ENCODE results near the gene PEAK1.

PEAK1 gene

DNA sequence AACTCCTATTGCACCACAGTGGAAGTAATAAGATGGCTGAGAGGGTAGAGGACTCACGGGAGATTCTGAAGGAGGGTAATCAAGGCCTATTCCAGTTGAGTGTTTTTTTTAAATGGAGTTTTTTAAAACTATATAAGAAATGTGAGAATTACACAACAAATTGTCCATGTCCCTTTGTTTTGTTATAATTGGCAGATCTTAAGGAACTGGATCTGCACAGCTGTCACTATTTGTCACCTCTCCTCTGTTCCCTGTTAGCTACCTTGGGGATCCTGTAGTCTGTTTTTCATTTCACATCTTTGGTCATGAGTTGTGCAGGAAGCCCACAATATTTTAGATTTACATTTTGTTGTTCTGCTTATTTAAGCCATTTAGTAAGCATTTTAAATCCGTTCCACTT lies 271.7 kb downstream of the PEAK1 start:
- H3K27me3 Mint-ChIP-seq (ENCODE audit: low read depth, poor library complexity), result no peaks in the 10 kb centered on the region
- H3K36me3 Mint-ChIP-seq (ENCODE audit: low read depth), result peaks cover 13% of the 10 kb centered on the region
- H3K27ac Mint-ChIP-seq, result no peak overlapping the region
- no peak overlapping the region for H3K4me3 Mint-ChIP-seq
- peaks cover 3% of the 10 kb centered on the region for H3K9me3 Mint-ChIP-seq
- H3K4me1 Mint-ChIP-seq, result no peaks in the 10 kb centered on the region
- TF ChIP-seq, protein P1, sequence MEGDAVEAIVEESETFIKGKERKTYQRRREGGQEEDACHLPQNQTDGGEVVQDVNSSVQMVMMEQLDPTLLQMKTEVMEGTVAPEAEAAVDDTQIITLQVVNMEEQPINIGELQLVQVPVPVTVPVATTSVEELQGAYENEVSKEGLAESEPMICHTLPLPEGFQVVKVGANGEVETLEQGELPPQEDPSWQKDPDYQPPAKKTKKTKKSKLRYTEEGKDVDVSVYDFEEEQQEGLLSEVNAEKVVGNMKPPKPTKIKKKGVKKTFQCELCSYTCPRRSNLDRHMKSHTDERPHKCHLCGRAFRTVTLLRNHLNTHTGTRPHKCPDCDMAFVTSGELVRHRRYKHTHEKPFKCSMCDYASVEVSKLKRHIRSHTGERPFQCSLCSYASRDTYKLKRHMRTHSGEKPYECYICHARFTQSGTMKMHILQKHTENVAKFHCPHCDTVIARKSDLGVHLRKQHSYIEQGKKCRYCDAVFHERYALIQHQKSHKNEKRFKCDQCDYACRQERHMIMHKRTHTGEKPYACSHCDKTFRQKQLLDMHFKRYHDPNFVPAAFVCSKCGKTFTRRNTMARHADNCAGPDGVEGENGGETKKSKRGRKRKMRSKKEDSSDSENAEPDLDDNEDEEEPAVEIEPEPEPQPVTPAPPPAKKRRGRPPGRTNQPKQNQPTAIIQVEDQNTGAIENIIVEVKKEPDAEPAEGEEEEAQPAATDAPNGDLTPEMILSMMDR (IDR thresholded peaks at IDR 0.05), result no peak
- DNase-seq, result no peak

DNA sequence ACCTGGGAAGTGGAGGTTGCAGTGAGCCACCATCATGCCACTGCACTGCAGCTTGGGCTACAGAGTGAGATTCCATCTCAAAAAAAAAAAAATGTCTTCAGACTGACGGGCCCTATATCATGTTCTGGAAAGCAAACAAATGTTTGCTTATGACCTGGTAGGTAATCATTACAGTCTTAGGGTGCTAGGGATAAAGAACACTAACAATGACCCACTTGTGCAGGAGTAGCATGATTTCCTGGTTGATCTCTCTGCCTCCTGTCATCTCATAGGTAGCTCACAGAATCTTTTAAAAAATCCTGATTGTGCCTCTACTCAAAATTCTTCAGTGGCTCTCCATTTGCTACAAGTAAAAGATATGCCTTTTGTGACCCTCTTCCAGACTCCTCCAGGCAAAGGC lies 274.5 kb downstream of the PEAK1 start:
- DNase-seq, result no peak
- Mint-ChIP-seq H3K4me1 (no peaks in the 10 kb centered on the region), H3K9me3 (peaks cover 17% of the 10 kb centered on the region), H3K4me3 (no peak overlapping the region), H3K36me3 (ENCODE audit: low read depth) (peaks cover 39% of the 10 kb centered on the region), H3K27me3 (ENCODE audit: low read depth, poor library complexity) (no peaks in the 10 kb centered on the region), H3K27ac (no peak overlapping the region)
- TF ChIP-seq, protein P1 (IDR thresholded peaks at IDR 0.05), result no peak

DNA sequence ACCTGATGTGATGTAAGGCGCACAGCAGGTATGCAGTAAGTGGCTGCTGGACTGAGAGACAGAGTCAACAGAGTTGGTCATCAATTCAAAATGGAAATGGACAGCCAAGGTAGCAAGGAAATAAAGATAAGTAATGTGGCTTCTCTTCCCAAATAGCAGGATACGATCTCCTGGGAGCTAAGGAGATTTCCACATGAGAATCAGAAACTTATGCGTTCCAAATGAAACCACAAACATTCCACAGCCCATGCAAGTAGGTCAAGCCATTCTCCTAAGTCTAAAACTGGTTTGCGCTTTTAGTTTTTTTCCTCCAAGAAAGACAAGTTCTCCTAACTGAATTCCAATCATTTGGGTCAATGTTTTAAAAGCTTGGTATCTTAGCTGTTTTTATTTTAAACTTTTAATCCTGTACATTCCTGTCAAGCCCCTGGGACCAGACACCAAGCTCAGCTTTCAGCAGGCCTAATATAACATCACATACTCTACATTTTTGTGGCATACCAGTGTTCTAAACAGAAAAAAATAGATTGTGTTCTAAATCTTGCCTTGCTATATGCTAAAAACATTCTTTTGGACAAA lies 275.3 kb downstream of the PEAK1 start:
- Mint-ChIP-seq H3K4me1 (no peaks in the 10 kb centered on the region), H3K36me3 (ENCODE audit: low read depth) (peaks cover 46% of the 10 kb centered on the region), H3K9me3 (peaks cover 23% of the 10 kb centered on the region), H3K4me3 (no peak overlapping the region), H3K27me3 (ENCODE audit: low read depth, poor library complexity) (no peaks in the 10 kb centered on the region), H3K27ac (no peak overlapping the region)
- TF ChIP-seq, protein P1 (IDR thresholded peaks at IDR 0.05), result no peak
- no peak for DNase-seq

DNA sequence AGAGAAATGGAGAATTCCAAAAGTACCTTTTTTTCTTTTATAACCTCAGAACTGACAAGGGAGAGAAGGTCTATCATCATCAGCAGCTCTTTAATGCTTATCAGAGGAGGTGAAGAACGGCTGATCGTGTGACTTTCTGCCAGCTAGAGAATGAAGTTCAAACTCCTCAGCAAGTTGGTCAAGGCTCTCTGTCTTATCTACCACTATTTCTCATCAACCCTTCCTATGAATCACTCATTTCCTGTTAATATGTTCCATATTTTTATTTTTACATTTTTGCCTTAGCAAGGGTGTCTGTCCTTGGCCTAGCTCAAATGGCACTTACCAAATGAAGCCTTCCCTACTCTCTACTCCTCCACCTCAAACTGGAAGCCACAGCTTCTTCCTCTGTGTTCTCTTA lies 275.9 kb downstream of the PEAK1 start:
- H3K27ac Mint-ChIP-seq, result no peak overlapping the region
- H3K27me3 Mint-ChIP-seq (ENCODE audit: low read depth, poor library complexity), result no peaks in the 10 kb centered on the region
- H3K4me1 Mint-ChIP-seq, result no peaks in the 10 kb centered on the region
- TF ChIP-seq, protein P1 (IDR thresholded peaks at IDR 0.05), result no peak
- H3K36me3 Mint-ChIP-seq (ENCODE audit: low read depth), result peaks cover 49% of the 10 kb centered on the region
- no peak for DNase-seq
- H3K4me3 Mint-ChIP-seq, result no peak overlapping the region
- H3K9me3 Mint-ChIP-seq, result peaks cover 23% of the 10 kb centered on the region

DNA sequence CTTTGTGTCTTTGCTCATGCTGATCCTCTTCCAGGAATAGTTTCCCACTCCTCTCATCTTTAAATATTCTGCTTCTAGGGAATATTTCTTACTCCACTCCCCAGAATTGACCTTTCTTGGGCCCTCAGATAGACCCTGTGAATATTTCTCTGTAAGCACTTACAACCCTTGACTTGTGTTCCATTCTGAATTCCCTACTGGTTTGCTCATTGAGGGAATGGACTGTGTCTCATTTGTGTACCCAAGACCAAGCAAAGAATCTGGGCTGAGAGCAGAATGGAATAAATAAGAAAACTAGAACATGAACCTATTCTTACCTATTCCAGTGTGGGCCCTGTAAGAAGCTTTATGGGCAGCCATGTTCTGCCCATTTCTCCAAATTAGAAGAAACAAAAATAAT lies 276.3 kb downstream of the PEAK1 start:
- DNase-seq, result no peak
- TF ChIP-seq, protein P1 (IDR thresholded peaks at IDR 0.05), result no peak
- Mint-ChIP-seq H3K4me3 (no peak overlapping the region), H3K4me1 (no peaks in the 10 kb centered on the region), H3K9me3 (peaks cover 23% of the 10 kb centered on the region), H3K27ac (no peak overlapping the region), H3K27me3 (ENCODE audit: low read depth, poor library complexity) (no peaks in the 10 kb centered on the region), H3K36me3 (ENCODE audit: low read depth) (peaks cover 52% of the 10 kb centered on the region)

DNA sequence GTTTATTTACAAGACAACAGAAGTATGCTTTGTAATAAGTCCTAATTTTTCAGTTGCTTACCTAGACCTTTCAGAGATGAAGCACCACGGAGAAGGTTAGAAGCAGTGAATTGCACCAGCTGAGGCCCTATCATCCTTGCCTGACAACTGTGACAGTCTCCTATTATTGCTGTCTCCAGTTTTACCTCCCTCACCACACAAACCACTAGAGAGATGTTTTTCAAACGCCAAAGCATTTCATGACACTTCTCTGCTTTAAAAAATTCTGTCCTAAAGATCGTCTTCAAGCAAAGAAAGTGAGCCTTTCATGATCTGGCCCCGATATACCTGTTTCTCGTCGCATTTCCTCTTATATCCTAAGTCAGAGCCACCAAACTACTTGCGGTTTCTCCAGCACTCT lies 276.7 kb downstream of the PEAK1 start:
- Mint-ChIP-seq H3K4me1 (no peaks in the 10 kb centered on the region), H3K4me3 (no peak overlapping the region), H3K27me3 (ENCODE audit: low read depth, poor library complexity) (no peaks in the 10 kb centered on the region), H3K36me3 (ENCODE audit: low read depth) (peaks cover 52% of the 10 kb centered on the region), H3K9me3 (peaks cover 23% of the 10 kb centered on the region), H3K27ac (peak overlapping the region; percentile 17)
- no peak for DNase-seq
- TF ChIP-seq, protein P1 (IDR thresholded peaks at IDR 0.05), result no peak
